GM19240 (cell line): Measurements from ENCODE around the gene NRXN2.
"Not testable (repeated sequence)": the region's sequence is repeated elsewhere in the genome, so short reads cannot be mapped to it uniquely, and the experiment has no call there.

Experiments
- DNase-seq: peaks from one replicate; pipeline ENCODE4 v3.0.0; 2011; ENCODE audit warnings: low spot score; ENCODE audit not compliant: insufficient read length

NRXN2 gene

DNA sequence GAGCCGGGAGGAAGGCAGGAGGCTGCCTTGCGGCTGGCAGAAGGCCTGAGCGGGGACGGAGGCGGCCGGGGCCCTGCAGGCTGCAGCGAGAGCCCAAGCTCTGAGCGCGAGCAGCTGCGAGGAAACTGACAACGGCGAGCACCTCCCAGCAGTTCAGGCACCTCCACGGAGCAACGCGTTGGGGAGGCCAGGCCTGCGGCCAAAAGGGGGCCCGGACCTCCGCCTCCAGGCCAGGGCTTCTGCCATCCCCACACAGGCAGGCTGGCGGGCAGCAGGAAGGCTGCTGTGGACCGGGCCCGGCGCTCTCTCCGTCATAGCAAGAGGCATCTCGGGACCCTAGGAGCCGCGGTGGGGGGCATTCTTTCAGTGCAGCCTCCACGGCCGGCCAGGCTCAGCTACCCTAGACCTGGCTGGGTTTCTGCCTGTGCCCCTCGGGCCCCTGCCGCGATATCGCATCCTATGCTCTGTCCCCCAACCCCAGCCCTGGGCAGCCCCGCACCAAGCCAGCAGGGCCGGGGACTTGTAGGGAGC is 154.9 kb downstream of the NRXN2 start:
- no peak for DNase-seq

DNA sequence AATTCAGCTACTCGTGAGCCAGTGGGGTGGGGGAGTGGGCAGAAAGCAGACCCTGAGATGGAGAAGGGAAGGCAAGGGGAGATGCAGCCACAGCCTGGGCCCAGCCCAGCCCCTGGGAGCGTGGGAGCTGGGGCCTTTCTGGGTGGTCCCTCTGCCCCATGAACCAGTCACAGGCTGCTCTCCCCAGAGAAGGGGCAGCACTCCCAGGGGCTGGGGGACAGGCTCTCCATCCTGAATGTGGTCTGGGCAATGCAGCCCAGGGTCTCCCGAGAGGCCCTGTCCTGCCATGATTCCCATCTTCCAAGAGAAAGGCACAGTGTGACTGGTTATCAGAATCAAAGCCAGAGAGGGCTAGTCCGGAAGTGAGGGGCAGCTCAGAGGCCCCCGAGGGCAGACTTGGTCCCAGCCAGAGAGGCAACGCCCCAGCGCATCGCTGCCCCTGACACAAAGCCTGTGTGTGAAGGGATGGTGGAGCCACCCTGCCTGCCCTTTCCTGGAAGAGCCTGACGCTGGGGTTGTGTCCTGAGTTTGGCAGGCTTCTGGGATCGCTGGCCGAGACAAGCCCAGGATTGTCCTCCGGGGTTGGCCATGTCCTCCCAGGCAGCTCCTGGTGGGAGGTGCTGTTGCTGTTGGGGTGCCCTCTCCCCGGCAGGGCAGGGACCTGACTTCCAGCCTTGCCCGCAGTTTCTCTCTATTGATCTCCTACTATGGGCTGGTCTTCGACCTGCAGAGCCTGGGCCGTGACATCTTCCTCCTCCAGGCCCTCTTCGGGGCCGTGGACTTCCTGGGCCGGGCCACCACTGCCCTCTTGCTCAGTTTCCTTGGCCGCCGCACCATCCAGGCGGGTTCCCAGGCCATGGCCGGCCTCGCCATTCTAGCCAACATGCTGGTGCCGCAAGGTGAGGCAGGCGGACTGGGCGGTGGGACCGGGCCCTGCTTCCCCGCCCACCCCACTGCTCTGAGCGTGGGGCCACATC is 155.8 kb downstream of the NRXN2 start:
- no peak for DNase-seq

DNA sequence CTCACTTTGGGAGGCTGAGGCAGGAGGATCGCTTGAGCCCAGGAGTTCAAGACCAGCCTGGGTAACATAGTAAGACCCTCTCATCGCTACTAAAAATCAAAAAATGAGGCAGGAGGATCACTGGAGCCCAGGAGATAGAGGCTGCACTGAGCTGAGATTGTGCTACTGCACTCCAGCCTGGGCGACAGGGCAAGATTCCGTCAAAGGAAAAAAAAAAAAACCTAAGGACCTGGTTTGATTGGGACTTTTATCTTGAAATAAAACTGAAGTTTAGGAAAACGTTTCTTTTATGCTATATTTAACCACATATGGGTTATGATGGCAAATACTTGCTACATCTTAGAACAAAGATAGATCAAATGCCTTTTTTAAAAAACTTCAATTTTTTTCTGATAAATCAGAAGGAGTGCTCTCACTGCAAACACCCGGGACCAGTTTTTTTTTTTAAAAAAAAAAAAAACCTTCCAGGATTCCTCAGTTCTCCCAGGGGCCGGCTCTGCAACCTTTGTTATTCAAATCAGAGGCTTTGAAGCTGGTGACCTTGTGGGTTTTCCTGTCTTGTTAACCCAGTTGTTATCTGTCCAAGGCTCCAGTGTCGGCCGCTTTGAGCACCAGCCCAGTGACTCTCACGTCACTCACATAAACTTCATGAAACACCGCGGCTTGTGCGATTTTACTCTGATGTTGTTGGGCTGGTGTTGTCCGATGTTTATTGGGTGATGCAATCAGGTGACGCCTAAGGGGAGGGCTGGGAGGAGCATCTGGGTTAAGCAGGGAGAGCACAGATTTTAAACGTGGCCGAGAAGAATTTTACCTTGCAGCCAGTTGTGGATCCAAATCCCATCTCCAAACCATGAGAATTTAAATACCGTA is 156.7 kb downstream of the NRXN2 start:
- DNase-seq = peak; percentile 38

DNA sequence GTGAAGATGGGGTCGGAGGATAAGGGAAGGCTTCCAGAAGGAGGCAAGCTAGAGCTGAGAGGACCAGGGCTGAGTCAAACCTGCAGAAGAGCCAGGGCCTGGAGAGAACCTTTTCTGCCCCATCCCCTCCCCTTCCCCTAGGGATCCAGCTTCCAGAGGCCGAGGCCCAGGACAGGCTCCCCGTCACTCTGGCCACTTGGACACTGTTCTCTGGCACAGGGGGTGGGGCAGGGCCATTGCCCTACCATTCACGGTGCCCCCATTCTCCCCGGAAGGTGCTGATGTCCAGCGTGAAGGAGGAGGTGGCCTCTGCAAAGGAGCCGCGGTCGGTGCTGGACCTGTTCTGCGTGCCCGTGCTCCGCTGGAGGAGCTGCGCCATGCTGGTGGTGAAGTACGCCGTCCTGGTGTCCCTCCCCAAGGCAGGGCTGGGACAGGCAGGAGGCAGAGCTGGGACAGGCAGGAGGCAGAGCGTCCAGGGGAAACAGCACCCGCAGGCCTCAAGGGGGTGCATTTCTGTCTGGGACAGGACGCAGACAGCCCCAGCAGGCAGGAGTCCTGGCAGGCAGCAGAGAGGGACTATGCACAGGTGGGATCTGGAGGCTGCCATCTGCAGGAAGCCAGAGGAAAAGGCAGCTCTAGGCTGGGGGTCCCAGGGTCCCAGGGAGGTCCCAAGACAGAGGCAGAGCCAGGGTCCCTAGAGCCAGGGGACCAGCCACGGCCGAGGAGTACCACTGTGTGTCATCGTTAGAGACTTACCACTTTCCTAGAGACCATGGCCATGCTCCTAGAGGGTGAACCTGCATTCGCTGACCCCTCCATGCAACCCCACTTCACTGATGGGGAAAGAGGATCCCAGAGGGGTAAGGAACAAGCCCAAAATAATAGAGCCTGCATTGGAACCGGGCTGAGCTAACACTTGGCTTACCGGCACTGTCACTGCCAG is 157.8 kb downstream of the NRXN2 start:
- no peak for DNase-seq

DNA sequence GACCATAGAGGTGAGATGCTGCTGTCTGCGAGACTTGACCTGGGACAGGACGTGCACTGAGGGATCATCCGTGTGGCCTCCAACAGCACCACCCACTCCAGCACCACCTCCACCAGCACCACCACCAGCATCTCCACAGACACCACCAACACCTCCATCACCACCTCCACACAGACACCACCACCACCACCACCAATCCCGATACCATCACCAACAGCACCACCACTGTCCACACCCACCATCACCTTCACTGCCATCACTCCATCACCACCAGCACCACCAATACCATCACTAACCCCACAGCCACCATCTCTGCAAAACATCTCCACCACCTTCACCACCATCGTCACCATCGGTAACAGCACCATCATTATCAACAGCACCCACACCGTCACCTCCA is 158.6 kb downstream of the NRXN2 start:
- no peak for DNase-seq

DNA sequence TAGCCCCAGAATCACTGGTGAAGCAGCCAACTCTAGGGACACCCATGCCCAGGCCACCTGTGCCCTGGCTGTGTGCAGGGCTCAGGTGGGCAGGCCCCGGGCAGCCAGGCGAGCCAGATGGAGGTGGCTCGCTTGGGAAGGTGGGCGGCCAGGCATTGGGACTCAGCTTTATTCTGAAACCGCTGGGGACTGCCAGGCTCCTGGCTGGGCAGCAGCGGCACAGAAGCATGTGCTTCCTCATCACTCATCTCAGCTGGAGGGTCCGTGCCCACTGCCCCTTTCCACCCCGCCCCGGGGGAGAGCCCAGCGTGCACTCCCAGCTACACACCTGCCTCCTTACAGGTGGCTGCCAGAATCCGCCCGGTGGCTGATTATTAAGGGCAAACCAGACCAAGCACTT is 159.0 kb downstream of the NRXN2 start:
- DNase-seq = no peak

DNA sequence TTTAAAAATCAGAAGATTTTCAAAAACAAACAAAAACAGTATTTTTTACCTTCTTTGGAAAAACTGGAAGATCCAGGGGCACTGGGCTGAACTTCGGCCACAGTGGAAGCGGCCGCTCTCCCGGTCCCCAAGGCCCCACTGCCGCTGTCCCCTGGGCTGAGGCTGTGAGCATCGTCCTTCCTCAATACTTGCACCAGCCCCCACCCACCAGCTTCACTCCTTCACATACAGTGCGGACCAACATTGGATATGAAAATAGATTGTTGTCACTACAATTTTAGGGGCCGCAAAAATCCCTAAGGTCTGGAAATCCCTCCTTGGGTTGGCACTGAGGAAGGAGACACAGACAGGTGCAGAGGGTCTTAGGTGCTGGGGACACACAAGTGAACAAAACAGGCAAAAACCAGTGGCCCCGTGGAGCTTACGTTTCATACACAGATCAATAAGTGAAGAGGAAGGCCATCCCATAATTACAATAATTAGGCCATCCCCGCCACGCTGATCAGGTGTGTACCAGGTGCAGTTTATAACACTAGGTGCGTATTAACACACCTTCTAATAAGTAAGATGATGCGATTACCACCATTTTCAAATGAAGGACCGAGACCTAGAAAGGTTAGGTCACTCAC is 160.2 kb downstream of the NRXN2 start:
- no peak for DNase-seq

DNA sequence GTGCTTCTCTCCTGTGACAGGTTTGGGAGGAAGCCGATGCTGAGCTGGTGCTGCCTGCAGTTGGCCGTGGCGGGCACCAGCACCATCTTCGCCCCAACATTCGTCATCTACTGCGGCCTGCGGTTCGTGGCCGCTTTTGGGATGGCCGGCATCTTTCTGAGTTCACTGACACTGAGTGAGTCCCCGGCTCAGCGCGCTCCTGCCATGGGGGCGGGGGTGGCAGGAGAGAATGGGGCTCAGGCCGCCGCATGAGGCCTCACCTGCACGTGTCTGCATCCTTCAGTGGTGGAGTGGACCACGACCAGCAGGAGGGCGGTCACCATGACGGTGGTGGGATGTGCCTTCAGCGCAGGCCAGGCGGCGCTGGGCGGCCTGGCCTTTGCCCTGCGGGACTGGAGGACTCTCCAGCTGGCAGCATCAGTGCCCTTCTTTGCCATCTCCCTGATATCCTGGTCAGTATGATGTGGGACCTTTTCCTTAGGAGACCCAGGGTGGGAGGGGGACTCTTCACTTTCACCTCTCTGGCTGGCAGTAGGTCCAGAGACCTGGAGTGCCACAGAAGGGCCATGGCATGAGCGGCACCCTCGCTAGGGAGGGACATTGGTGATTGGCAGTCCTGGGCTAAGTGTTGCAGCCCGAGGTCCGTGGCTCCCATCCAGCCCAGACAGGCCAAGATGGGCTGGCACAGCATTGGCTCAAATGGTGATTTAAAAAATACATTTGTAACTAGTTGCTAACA is 160.8 kb downstream of the NRXN2 start:
- no peak for DNase-seq

DNA sequence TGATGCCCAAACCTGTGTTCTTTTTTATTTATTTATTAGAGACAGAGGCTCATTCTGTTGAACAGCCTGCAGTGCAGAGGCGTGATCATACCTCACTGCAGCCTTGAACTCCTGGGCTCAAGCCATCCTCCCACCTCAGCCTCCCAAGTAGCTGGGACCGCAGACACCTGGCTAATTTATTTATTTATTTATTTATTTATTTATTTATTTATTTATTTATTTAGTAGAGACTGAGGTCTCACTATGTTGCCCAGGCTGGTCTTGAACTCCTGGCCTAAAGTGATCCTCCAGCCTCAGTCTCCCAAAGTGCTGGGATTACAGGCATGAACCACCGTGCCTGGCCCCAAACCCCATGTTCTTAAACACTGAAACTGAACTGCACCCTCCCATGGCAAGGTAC is 161.6 kb downstream of the NRXN2 start:
- not testable (repeated sequence) for DNase-seq

DNA sequence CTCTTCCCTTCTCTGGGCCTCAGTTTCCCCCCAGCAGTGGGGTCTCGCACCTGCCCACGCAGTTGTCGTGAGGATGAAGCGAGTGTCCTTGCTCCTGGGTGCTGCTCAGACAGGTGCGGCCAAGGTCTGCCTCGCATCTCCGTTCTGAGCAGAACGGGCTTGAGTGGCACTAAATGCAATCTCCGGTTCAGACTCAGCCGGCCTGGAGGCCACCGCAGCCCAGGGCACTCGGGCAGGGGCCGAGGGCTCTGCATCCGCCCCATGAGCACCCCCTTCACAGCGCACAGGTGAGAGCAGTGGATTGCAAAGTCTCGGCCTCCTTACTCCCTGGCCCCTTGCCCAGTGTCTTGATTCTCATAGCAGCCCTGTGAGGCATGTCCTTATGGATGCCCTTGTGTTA is 162.1 kb downstream of the NRXN2 start:
- DNase-seq = no peak

DNA sequence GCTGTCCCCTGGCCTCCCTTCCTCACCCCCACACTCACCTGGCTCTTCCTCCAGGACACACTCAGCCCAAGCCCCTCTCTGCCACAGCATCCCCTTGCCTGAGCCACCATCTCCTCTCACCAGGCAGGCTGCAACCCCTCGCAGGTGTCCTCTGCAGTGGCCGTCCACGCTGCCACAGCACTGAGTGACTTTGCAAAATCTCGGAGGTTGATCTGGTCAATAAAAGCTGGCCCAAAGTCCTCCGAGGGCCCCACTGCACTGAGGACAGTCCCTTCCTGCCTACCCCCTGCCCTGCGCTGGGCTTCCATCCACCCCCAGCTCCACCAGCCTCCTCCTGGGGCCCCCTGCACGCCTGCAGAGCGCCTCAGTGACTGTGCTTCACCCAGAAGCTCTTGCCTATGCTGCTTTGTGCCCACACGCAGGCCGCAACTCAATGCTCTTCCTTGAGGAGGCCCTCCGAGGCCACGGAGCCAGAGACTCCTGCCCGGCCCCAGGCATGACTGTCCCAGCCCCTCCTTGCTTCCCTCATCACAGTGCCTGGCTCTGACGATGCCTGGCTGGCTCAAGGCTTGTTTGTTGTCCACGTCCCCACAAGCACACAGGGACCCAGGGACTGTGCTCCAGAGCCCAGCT is 162.7 kb downstream of the NRXN2 start:
- no peak for DNase-seq

DNA sequence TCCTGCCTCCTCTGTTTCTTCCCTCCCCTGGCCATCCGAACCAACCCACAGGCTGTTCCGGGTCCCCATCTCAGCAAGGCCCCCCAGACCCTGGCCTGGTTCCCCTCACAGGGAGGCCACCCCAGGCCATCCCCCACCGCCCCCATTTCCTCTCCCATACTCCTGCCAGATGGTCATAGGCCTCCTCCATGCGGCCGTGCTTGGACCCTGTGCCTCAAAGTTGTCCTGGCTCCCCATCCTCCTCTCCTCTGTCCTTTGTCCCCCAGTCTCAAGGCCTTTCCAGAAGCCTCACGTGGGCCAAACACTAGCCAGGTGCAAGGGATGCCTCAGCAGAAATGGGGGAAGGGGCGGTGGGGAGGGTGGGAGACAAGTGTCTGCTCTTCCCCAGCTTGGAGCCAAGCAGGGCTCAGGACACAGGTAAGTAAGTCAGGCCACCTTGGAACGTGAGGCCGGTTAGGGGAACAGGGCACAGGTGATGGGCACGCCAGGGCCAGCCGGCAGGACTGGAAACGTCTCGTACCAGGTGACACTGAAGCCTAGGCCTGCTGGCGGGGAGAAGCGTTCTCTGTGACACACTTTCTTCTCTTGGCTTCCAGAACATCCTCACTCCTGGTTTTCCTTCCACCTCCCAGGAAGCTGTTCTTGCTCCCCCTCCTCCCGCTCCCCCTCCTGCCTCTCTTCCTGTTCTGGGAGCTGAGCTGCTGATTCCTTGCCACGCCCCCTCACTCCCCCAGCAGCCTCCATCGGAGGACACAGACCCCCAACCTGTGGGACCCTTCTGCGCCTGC is 163.5 kb downstream of the NRXN2 start:
- DNase-seq = no peak

DNA sequence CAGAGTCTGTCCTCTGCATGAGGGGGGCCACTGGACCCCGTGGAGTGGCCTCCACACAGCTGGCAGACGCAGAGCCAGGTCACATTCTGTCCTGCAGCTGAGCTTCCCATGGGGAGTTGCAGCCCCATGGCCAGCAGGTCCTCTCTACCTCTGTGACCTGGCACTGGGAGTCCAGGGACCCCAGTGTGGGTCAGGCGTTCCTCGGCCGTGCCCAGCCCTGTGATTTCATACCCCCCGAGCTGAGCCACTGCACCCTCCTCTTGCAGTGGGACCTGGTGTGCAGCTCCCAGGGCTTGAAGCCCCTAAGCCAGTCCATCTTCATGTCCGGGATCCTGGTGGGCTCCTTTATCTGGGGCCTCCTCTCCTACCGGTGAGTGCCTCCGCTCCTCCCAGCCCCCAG is 164.1 kb downstream of the NRXN2 start:
- no peak for DNase-seq

DNA sequence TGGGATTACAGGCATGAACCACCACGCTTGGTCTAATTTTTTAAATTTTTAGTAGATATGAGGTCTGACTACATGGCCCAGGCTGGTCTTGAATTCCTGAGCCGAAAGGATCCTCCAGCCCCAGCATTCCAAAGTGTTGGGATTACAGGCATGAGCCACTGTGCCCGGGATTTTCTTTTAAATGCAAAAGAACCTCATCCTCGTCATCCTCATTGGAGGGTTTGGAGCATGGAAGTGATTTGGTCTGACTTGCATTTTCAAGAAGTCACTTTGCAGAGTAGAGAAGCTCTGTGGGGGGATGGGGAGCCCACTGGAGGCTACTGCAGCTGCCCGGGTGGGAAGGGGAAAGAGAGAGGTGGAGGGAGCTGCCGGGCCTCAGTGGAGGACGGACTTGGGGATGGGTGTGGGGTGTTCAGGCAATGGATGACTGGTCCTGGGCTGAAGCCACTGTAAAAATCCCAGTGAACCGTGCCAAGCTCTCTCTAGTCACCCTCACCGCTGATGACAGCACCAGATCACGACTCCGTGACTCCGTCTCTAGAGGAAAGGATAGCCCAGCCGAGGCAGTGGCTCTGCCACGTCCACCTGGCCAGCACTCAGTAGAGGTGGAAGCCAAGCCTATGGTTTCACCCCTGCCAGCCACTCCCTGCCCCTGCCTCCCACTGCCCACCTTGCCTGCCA is 164.8 kb downstream of the NRXN2 start:
- DNase-seq = no peak

DNA sequence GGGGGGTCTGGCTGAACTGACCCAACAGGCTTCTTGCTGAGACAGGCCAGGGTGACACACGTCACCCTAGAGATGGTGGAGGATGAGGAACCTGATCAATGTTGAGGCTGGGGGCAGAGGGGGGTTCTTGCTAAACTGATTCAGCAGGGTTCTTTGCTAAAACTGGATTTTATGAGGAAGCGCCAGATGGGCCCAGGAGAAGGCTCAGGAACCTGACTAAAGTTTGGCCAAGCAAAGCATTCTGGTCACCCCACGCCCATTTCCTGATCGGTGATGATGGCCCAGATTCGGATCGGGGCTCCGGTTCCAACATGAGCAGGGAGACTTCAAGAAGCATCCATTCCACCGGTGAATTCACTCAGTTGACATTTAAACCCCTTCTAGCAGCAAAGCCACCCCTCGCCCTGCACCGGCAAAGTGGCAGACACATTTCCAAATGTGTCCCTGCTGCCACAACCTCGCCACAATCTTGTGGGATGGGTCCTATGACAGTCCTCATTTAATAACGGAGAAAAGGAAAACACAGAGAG is 166.2 kb downstream of the NRXN2 start:
- DNase-seq = no peak
